ENCODE results near the gene RELT. TPM values are rescaled to one million over a fixed set of nuclear protein-coding genes. Genes with fewer than 3 reads are reported as not detected.

RELT gene
- total and polyA plus RNA-seq, 2 experiments from 2014 or later, result 2.0 to 6.3 TPM

- H3K9me2 ChIP-seq (ENCODE audit: insufficient read depth), result no peaks in the 10 kb centered on the region
- H3K79me2 ChIP-seq (replicated peaks; ENCODE audit: insufficient read depth), result no peaks in the 10 kb centered on the region
- Mint-ChIP-seq H3K36me3 (ENCODE audit: low read depth) (no peaks in the 10 kb centered on the region), H3K4me1 (peaks cover 5% of the 10 kb centered on the region), H3K4me3 (no peak overlapping the region), H3K27ac (no peak overlapping the region), H3K27me3 (ENCODE audit: insufficient read depth, low read depth, poor library complexity) (peaks cover 2% of the 10 kb centered on the region), H3K9me3 (no peaks in the 10 kb centered on the region; the same call in 2 of the 3 replicates)
- H4K20me1 ChIP-seq (replicated peaks; ENCODE audit: insufficient read depth), result no peaks in the 10 kb centered on the region; the same call in 1 of the 2 replicates
- H3K4me3 ChIP-seq, result no peak overlapping the region
- DNase-seq (ENCODE audit: low spot score) (no peak), ATAC-seq (no peak)
- H3K4me1 ChIP-seq (ENCODE audit: insufficient read depth), result no peaks in the 10 kb centered on the region
- no peak overlapping the region for H2AFZ ChIP-seq
- 0 out of 2 replicates have a peak, but pooled peaks cover 2% of the 10 kb centered on the region for H3F3A ChIP-seq (replicated peaks; ENCODE audit: low read depth)
- H3K36me3 ChIP-seq (ENCODE audit: insufficient read depth), result no peaks in the 10 kb centered on the region
- H3K27ac ChIP-seq (ENCODE audit: low read depth), result no peak overlapping the region
- H3K27me3 ChIP-seq (ENCODE audit: insufficient read depth), result no peaks in the 10 kb centered on the region
- TF ChIP-seq JUNB (IDR thresholded peaks at IDR 0.05; ENCODE audit: unreplicated experiment) (no peak), CREB1 (CRISPR knock-in tag; IDR thresholded peaks at IDR 0.05; ENCODE audit: low read depth) (no peak), EZH2phosphoT487 (IDR thresholded peaks at IDR 0.05; ENCODE audit: unreplicated experiment) (no peak), CTCF (conservative IDR thresholded peaks at IDR 0.05; ENCODE audit: low read depth in 2 of 2) (no peak), ETS1 (IDR thresholded peaks at IDR 0.05) (no peak), ZNF331 (CRISPR knock-in tag; IDR thresholded peaks at IDR 0.05; ENCODE audit: low read depth) (no peak), STAT1 (IDR thresholded peaks at IDR 0.05; ENCODE audit: unreplicated experiment) (no peak), EZH2 (IDR thresholded peaks at IDR 0.05; ENCODE audit: low read depth, unreplicated experiment) (no peak), ZNF462 (CRISPR knock-in tag; IDR thresholded peaks at IDR 0.05) (no peak), ZNF114 (CRISPR knock-in tag; IDR thresholded peaks at IDR 0.05) (no peak), REST (IDR thresholded peaks at IDR 0.05; ENCODE audit: unreplicated experiment) (no peak), NANOG (IDR thresholded peaks at IDR 0.05; ENCODE audit: borderline replicate concordance) (no peak), POLR2AphosphoS5 (IDR thresholded peaks at IDR 0.05; ENCODE audit: low read depth) (no peak)
- H3K4me2 ChIP-seq, result no peak overlapping the region
Observed at GRCh38 chr11:73399636-73400035, 23.4 kb downstream of the RELT start.

All from GM23338 (cell line).